GM21529 (cell line): ENCODE measurements around the gene PRKN.

Experiments used
- ATAC-seq: cut with Tn5 transposase; IDR thresholded peaks from one replicate; pipeline ENCODE4 v1.9.1; 2021; ENCODE audit not compliant: unreplicated experiment

Gene PRKN

DNA sequence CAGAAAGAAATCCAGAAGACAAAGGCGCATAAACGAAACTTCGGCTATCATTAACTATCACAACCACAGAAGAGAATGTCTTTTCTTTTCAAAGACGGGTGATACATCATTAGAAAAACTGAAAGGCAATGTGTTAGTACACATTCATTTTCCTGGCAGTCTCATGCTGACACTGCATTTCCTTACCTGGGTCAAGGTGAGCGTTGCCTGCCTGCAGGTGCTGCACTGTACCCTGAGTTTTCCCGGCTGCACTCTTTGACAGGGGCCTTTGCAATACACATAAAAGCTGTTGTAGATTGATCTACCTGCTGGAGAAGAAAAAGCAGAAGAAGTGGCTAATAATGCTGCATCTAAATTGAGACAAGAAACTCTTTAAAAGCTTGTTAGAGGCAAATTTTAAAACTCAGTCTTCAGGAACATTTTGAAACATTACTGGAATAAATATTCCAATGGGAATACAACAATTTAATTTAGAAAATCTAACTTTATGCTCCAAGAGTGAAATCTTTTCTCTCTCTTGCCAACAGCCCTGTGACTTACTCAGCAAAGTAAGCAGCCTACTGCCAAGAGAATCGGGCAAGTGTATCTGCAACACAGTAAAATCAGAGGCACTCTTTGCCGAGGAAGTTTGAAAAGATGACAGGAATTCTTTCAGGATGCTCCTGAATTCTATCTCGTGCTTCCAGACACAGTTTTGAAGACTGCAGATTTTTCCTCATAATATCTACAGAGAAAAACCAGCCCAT is 526.4 kb downstream of the PRKN start:
- ATAC-seq: no peak

DNA sequence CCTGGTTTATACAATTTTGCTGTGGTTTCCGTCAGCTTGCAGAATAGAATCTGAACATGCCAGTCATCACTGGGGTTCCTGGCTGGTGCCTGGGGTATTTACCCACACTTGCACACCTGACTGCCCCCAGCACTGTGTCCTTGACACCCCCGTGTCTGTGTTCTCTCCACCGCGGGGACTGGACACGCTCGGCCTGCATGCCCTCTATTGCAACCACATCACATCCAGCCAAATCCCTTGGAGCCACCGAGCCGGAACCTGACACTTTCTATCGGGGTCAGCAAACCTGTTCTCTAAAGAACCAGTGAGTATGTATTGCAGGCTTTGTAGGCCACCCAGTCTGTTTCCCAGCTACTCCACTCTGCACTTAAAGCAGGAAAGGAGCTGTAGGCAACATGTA is 527.5 kb downstream of the PRKN start:
- no peak for ATAC-seq

DNA sequence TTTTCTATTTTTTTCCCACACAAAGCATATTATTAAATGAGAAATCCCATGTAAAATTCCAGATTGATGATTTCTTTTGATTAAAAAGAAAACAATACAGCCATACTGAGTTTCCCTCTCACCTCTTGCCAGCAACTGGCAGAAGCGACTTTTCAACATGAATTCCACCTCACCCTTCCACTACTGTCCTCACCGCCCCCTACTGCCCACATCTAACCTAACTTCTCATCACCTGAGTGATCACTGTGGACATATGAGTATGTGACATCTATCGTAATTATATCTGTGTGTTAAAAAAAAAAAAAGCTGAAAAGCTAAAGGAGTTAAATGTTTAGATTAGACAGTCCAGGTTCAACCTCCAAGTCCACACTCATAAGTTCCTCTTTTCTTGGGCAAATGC is 528.6 kb downstream of the PRKN start:
- no peak for ATAC-seq

DNA sequence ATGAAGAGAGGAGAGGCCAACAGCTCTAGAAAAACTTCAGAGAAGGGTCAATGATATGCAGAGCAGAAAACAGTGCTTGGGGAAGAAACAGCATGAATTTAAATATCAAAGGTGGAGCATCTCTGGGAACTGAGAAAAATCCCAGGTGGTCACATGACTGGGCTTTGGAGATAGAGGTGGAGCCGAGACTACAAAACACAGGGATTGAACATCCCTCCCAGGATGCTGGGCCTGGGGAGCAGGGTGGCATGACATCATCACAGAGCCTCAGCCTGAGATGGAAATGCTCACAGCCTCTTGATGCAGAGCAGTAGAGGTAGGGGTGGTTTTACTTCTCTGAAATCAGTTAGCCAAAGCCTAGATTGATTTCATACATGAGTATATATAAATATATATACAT is 529.5 kb downstream of the PRKN start:
- ATAC-seq: no peak

DNA sequence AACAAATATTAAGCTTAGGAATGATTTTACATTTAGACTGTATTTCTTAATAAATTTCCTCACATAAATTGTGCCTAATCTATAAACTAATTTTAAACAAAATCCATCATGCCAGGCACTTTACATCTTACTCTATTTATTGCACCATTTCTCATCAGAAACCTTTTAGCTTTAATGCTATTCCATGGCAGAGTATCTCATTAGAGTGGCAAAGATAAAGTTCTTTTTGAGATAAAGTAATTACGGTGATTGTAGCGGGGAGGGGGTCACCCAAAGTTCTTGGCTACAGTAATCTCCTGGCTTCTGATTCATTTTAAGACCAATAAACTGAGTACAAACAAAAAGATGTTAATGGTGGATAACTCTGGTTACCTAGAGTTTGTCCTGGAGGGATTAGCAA is 532.1 kb downstream of the PRKN start:
- no peak for ATAC-seq

DNA sequence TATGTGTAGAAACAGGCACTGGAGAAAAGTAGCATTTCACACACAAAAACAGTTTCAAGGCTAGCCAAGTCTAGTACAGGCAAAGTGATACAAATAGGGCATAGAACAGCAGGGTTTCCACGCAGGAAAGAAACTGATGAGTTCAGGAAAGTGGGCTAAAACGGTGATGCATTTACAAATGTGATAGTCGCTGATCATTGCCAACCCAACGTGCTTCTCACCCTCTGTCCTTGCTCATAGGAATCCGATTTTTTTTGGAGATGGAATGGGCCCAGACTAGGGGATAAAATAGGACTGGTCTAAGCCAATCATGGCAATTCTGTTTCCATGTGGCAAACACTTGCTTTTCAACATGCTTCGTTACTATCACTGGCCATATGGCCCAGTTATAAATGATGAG is 536.6 kb downstream of the PRKN start:
- no peak for ATAC-seq

DNA sequence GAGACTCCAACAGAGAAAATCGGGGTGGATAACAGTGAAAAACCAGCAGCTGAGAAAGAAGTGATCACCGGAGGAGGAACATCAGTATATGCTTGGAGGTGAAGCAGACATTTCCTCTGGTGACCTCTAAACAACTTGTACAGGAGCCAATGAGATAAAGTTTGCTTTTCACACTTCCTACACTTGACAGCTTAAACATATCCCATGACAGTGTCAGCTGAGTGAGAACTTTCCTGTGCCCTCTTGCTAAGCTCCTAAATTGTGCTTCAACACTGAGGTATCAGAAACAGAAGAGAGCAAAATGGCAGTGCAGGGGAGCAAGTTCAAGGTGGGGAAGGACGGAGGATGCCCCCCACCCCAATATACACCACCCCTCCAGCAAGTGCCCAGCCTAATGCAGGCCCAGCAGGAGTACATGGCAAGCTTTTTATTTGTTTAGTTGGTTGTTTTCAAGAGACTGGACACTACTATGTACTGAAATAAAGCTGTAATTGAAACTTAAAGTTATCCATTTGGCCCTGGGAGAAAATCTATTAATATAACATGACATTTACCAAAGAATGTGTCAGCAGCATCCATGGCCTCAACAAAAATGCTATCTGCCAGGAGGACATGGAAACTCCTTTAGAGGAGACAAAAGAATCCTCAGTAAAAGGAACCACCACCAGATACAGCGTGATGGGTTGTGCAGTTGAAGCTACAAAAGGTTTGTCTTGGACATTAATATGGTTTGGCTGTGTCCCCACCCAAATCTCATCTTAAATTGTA is 540.2 kb downstream of the PRKN start:
- ATAC-seq: no peak

DNA sequence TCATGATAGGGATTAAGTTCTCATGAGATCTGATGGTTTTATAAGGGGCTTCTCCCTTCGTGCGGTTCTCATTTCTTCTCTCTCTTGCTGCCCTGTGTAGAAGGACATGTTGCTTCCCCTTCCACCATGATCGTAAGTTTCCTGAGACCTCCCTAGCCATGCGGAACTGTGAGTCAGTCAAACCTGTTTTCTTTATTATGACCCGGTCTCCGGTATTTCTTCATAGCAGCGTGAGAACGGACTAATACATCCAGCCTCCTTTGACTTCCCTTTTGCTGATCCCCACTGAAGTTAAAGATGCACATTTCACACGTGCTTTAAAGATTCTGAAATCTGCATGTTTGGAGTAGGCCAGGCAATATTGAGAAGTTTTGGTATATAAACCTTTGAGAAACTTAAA is 543.1 kb downstream of the PRKN start:
- ATAC-seq: no peak

DNA sequence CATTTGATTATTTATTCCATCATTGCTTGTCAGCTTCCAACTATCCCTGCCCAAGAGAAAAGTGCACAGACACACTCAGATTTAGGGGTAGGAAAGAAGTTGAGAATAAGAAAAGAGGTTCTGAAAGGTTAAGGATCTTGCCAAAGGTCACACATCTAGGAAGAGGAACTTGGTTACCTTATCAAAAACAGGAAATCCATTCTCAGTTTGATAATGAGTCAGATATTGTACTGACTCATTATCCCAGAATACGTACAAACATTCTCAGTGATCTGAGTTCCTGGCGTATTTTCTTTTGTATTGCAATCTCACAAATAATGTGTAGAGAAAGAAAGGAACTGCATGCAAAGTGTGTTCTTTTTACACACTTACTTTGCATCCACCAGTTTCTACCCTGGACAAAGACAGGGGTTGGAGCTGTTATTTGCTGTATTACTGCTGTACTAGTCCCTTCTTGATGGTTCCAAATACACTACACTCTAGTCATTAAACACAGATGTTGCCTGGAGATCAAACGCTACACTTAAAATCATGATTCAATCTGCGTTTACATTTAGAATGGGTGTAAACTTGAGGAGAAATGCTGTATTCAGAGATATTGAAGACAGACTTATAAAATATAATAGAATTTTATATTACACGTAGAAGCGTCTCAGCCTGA is 545.7 kb downstream of the PRKN start:
- no peak for ATAC-seq

DNA sequence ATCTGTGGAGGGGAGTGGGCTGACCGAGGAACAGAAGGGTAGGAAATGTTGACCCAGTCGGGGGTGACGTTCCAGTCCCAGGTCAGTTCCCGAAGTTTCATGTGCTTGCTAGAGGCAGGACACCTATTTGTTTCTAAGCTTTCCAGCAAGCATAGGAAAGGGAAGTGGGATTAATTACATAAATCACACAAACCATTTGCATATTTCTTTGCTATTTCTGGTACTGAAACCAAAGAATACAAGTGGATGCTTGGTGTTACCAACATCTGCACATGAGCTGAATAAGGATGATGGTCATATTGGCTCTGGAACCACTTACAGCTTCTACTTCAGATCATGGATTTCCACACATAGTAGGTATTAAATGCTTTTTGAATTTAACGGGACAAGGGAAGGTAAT is 546.5 kb downstream of the PRKN start:
- ATAC-seq: no peak

DNA sequence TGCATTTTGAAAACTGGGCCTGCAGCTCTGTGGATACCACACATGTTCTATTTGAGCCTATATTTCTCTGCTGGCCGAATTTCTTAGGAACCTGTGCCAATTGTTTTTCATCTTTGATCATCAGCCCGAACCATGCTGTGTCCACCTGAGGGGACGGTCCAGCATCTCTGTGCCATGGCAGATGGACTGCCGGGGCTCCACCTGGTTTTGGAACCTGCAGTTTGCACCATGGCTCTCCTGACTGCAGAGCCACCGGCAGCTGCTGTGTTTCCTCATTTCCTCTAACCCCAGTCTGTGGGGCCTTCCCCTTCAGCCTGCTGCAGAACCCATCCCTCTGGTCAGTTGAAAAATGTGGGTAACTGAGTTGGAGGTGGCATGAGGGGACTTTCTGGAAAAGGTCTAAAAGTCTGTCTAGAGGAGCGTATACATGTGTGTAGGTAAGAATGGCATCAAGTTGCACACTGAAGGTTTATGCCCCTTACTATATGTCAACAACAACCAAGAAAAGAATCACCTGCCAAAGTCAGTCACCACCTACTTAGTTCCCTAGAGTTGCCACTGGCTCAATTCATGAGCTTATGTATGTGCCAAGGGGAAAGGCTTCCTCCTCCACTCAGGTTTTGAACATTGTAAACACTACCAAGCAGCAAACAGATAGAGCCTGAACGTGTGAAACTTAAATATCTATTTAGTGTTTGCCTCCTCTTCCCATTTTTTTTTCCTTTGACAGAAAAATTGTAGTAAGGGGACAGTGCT is 548.2 kb downstream of the PRKN start:
- no peak for ATAC-seq

DNA sequence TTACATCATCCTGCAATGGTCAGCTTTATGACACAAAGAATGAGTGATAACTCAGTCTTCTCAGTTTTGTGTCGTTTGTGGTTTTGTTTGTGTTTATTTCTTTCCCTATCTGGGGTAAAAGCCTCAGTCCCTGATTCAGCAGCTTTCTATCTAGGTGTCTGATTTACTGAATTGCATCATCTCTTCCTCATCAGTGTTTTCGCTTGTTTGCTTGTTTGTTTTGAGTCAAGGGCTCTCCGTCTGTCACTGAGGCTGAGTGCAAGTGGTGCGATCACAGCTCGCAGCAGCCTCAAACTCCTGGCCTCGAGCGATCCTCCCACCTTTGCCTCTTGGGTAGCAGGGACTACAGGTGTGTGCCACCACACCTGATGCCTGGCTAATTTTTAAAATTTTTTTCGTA is 548.9 kb downstream of the PRKN start:
- ATAC-seq: no peak

DNA sequence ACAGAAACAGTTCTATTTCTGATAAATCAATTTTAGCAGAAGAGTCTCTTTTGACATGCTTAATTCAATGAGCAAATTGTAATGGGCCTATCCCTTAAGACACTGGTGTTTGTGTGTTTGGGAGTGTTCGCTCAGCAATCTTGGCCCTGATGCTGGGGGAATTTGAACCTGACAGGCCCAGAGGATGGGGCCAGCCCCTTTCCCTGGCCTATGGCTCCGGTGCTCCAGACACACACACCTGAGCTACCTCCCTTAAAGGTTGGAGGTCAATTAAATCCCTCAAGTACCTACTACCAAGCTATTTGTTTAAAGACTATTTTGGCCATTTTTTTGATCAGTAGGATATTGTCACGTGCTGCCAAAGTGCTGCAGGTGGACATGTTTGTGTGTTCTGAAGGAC is 549.3 kb downstream of the PRKN start:
- no peak for ATAC-seq

DNA sequence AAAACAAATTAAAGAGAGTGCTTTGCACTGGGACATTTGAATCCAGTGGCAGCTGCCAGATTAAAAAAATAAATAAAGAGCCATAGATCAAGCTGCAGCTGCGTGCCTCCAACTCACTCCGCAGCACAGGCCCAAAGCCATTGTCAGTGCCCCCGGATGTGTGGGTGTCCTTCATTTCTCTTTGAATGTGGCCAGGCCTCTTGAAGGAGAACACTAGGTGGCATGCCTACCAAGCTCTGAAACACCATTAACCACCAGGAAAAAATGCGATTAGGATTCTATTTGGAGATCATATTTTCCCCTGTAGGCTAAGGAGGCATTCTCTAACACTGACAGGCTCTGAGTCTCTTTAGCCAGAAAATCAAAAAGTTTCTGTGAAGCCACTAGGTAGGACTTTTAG is 549.8 kb downstream of the PRKN start:
- ATAC-seq: no peak

DNA sequence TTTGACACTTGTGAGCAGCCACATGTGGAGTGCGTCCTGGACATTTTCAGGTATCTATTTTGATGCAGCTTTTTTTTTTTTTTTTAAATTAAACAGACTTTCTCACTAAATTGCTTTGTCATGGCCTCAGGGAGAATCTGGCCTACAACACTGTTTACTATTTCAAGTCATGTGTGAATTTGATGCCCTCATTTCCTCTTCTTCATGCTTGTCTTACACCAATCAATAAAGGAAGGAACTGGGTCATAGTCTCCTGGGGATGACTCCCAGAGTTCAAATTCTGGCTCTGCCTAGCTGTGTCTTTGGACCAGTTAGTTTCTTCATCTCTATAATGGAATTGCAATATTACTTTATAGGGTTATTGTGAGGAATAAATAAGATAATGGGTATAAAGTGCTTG is 554.1 kb downstream of the PRKN start:
- ATAC-seq: no peak

DNA sequence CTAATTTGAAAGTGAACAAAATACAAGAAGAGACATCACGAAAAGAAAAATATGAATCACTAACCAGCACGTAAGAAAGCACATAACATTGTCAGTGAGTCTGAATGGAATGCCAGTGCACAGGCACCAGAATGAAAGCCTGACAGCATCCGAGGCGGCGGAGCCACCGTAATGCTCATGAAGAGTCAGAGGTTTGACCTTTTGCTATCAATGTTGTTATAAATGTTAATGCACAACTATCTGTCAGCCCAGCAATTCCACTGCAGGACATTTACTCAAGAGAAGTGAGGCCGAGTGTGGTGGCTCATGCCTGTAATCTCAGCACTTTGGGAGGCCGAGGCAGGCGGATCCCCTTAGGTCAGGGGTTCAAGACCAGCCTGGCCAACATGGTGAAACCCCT is 562.1 kb downstream of the PRKN start:
- no peak for ATAC-seq

DNA sequence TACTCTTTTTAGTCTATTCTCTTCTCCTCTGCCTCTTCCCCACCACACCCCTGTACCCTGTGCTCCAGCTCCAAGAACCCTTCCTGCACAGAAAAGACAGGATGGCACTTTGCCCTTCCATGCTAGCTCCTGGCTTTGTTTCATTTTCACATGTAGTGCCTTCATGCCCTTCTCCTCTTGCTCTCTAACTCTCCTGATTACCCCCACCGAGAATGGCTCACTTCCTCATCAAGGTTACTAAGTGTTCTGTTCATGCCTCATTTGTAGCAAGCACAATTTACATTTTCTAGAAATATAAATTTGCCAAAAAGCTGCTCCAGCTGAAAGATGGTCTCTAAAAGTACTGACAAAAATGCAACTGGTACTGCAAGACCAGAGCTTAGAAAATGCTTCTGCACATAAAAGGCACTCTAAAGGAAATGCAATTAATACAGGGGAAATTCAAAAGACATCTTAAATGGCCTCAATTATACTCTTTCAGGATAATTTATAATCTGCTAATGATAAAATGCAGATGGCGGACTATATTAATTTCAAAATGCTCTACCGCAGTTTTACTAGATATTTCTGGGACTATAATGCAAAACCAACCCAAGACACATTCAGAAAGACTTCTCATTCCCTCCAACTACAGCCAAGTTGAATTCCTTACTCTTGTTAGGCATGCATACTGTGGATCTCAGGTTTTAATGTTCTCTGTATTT is 570.2 kb downstream of the PRKN start:
- peak; percentile 73 for ATAC-seq

DNA sequence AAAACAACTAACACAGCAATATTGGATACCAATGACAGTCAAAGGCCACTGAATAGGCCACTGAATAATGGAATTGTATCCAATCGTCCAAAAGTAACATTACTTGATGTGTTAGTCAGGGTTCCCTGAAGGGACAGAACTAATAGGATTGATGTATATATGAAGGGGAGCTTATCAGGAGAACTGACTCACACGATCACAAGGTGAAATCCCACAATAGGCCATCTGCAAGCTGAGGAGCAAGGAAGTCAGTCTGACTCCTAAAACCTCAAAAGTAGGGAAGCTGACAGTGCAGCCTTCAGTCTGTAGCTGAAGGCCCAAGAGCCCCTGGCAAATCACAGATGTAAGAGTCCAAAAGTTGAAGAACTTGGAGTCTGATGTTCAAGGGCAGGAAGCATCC is 571.4 kb downstream of the PRKN start:
- ATAC-seq: no peak

DNA sequence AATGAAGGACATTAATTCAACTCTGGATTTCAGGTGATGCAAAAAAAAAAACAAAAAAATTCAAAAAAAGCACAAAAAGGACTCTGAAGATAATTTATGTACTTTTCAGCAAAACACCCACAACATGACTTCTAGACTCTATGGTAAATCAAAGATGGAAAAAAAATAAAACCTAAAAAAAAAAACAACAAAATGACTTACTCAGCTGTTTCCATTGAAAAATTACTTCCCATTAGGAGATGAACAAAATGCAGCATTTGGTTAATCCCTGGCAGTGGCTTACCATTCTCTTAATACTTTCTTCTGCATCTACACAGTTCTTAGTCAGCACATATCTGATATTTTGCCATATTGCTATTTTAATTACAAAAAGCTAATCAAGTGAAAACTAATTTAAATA is 572.6 kb downstream of the PRKN start:
- ATAC-seq: no peak

DNA sequence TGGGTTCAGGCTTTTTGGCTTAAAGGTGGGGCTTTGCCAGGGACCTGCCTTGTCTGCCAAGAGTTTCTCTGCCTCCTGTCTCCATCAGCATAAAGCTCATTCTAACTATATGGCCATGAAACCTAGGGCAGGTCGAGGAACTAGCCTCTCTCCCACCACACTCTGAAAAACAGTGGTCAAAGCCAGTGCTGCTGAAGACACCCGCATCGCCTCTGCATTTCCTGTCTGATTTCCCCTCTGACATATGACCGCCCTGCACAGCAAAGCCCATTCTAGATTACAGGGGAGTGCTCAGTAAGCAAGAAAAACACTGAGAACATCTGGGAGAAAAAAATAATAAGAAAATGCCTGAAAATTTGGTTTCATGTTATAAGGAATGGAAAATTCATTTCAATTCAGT is 573.6 kb downstream of the PRKN start:
- no peak for ATAC-seq

DNA sequence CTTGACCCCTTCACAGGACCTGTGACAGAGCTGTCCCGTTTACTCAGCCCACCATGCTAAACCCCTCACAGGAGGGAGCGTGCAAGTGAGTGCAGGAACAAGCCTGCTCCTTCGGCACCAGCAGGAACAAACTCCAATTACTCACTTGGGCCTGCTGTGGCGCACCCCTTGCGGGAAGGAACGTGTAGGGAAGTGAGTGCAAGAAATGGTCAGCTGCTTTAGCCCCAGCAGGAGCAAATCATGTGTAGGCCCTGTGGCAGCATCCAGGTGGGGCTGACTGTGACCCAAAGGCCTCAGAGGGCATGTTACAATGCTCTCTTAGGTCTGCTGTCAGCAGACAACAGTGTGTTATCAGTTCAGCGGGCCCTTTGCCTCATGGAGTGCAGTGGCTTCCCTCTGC is 574.4 kb downstream of the PRKN start:
- ATAC-seq: no peak
